Esophagus muscularis mucosa (tissue), 4 donors: ENCODE data around the gene PDZRN3. TPM values are rescaled to one million over a fixed set of nuclear protein-coding genes. Genes with fewer than 3 reads are reported as not detected.

Experiments
- DNase-seq: peaks from one replicate; pipeline ENCODE4 v3.0.0-alpha.2; 2017; ENCODE audit errors: extremely low spot score
- H3K27ac ChIP-seq, 4 donors: fragments of 200-600 bp; sonication (generic); replicated peaks in 1 of 4; 1 replicate in 3 of 4; 2 replicates in 1 of 4; pipeline ENCODE4 v1.5.1; 2016 to 2019; ENCODE audit warnings: mild to moderate bottlenecking in 1 of 4
- H3K27me3 ChIP-seq, 4 donors: fragments of 200-600 bp; sonication (generic); one replicate each; pipeline versions ENCODE4 v1.5.1 to v1.6.0; 2016 to 2019
- H3K36me3 ChIP-seq, 4 donors: fragments of 200-600 bp; sonication (generic); one replicate each; pipeline ENCODE4 v1.5.1; 2016 to 2019
- H3K4me1 ChIP-seq, 4 donors: fragments of 200-600 bp; sonication (generic); one replicate each; pipeline ENCODE4 v1.5.1; 2016 to 2019
- H3K4me3 ChIP-seq, 4 donors: fragments of 200-600 bp; sonication (generic); 1 replicate in 2 of 4; 2 replicates in 2 of 4; pipeline ENCODE4 v1.5.1; 2016 to 2019; ENCODE audit warnings: mild to moderate bottlenecking in 4 of 4, moderate library complexity in 1 of 4
- H3K9me3 ChIP-seq, 4 donors: fragments of 200-600 bp; sonication (generic); 1 replicate in 3 of 4; 2 replicates in 1 of 4; pipeline ENCODE4 v1.5.1; 2016 to 2019
- EP300 ChIP-seq: sonication (generic); formaldehyde crosslinking; IDR thresholded peaks from one replicate; pipeline ENCODE4 v1.6.1; 2017; ENCODE audit warnings: antibody characterized with exemption
- POLR2A ChIP-seq: fragments of 450-650 bp; IDR thresholded peaks from one replicate; pipeline ENCODE4 v1.6.1; 2017; ENCODE audit warnings: antibody characterized with exemption, moderate library complexity, mild to moderate bottlenecking, low read depth
- POLR2AphosphoS5 ChIP-seq, 2 donors: sonication (generic); formaldehyde crosslinking; IDR thresholded peaks; one replicate each; pipeline ENCODE4 v1.6.1; 2017; ENCODE audit warnings: antibody characterized with exemption in 2 of 2
- WGBS: methylation state at CpG from one replicate; pipeline ENCODE4 v1.1.5; 2018; 5-methylcytosine and 5-hydroxymethylcytosine counted together
- intact Hi-C: fragments of 100-400 bp; cut with DNase I; formaldehyde crosslinking; loops from one replicate; pipeline ENCODE4 v1.15.1; 2023
- total RNA-seq, 4 donors: library from RNA; depleted of rRNA; stranded (reverse); fragments of >200 nt; gene quantifications; one replicate each; pipeline versions ENCODE4 v1.1.0 to v1.2.1, GENCODE V29; 2016
- TF ChIP-seq, protein P1 (sequence below), 3 experiments: fragments of 200-600 bp in 2 of 3; fragments of 450-650 bp in 1 of 3; sonication (generic) in 2 of 3; IDR thresholded peaks; one replicate each; pipeline ENCODE4 v1.5.1; 2017 to 2019; ENCODE audit warnings: antibody characterized with exemption in 3 of 3, mild to moderate bottlenecking in 2 of 3, moderate library complexity in 1 of 3

Gene PDZRN3
- total RNA-seq, 4 donors from 2014 or later = 149 to 314 (median 220) TPM

DNA sequence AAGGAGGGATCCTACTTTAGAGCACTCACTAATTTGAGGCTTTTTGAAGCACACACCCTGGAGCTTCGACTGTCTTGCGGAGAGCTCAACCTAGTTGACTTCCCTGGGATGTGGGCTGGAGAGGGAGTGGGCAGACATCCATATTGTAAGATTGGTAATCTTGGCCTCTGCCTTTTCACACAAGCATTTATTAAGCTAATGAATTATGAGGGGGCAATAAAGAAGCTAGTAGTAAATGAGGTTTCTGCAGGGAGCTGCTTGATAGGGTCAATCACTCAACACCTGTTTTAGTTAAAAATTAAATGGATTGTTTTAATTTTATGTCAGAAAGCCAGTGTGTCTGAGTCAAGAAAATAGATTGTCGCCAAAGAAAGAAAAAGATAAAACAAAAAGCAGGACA is 76.3 kb downstream of the PDZRN3 start:
- Histone ChIP-seq H3K4me3 (no peak overlapping the region), H3K27ac (peak overlapping the region; percentile 66 to 72 (median 70)), H3K27me3 (no peaks in the 10 kb centered on the region), H3K4me1 (peaks cover 37 to 97% (median 83%) of the 10 kb centered on the region in 4 donors), H3K36me3 (no peaks in the 10 kb centered on the region), H3K9me3 (no peaks in the 10 kb centered on the region)
- intact Hi-C loops = no loop called here
- DNase-seq = no peak
- TF ChIP-seq POLR2AphosphoS5 (IDR thresholded peaks at IDR 0.05) = no peak
- TF ChIP-seq POLR2A = no peak
- no peak for TF ChIP-seq EP300
- TF ChIP-seq, protein P1, sequence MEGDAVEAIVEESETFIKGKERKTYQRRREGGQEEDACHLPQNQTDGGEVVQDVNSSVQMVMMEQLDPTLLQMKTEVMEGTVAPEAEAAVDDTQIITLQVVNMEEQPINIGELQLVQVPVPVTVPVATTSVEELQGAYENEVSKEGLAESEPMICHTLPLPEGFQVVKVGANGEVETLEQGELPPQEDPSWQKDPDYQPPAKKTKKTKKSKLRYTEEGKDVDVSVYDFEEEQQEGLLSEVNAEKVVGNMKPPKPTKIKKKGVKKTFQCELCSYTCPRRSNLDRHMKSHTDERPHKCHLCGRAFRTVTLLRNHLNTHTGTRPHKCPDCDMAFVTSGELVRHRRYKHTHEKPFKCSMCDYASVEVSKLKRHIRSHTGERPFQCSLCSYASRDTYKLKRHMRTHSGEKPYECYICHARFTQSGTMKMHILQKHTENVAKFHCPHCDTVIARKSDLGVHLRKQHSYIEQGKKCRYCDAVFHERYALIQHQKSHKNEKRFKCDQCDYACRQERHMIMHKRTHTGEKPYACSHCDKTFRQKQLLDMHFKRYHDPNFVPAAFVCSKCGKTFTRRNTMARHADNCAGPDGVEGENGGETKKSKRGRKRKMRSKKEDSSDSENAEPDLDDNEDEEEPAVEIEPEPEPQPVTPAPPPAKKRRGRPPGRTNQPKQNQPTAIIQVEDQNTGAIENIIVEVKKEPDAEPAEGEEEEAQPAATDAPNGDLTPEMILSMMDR (IDR thresholded peaks at IDR 0.05) = no peak
- 70% methylated on average over 3 of the region's 3 CpGs for WGBS

DNA sequence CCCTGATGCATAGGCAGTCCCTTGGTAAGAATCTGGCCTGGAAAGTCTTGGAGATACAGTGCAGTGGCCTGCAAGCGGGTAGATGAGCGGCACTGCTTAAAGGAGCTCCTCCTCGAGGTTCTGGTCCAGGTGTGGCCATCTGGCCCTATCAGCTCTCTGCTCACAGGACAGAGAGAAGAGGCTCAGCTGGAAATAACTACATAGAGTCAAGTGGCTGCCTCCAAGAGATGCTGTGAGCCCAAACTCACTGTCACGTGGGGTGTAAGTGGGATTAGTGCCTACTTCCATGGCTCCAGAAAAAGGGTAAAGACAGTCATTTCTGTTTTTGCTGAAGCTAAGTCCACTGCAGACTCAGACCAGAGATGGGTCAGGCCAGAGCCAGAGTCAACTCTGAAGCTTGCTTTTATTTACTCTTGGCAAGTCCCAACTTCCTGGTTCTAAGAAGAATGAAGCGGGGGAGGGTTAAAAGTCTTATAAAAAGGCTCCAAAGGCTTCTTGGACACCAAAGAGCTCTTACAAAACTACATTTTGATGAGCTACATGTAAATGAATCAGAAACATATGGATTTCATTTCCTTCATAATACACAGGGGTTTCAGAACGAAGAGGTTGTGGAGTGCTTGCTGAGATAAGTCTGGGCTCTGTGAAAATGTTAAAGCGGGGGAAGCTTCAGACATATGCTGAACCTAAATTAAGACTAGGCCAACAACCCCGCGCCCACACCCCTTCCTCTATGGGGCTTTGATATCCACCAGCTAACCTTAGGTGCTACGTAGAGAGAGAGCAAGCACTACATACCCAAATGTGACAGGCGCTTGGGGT is 77.1 kb downstream of the PDZRN3 start:
- H3K4me3 ChIP-seq = no peak overlapping the region
- DNase-seq = no peak
- intact Hi-C loops = no loop called here
- no peaks in the 10 kb centered on the region for H3K36me3 ChIP-seq
- H3K4me1 ChIP-seq = peaks cover 44 to 98% (median 89%) of the 10 kb centered on the region in 4 donors
- 65% methylated on average over 11 of the region's 11 CpGs for WGBS
- peak overlapping the region; percentile 66 to 72 (median 70) for H3K27ac ChIP-seq
- no peaks in the 10 kb centered on the region for H3K9me3 ChIP-seq
- no peak for TF ChIP-seq POLR2A
- TF ChIP-seq, protein P1 (IDR thresholded peaks at IDR 0.05) = no peak
- no peak for TF ChIP-seq EP300
- H3K27me3 ChIP-seq = no peaks in the 10 kb centered on the region

DNA sequence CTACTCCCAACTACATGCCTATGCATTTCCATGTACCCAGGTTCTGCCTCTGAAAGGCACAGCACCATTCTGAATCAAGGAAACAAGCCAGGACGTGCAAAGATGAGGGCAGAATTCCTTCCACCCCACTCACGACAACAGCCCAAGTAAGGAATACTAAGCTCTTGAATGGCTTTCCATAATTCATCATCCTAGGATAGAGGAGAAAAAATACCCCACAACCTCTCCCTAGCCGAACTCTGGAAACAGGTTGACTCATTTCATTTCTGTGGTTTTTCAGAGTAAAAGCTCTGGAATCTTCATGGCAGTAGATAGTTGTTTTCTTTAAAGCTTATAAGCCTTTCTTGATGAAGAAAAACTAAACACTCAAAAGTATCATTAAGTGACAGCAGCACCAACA is 77.8 kb downstream of the PDZRN3 start:
- TF ChIP-seq POLR2A = no peak
- TF ChIP-seq POLR2AphosphoS5 (IDR thresholded peaks at IDR 0.05) = peak in 1 of 2 donors; percentile 5
- no peaks in the 10 kb centered on the region for H3K9me3 ChIP-seq
- no peak overlapping the region for H3K4me3 ChIP-seq
- no peaks in the 10 kb centered on the region for H3K27me3 ChIP-seq
- DNase-seq = no peak
- peaks cover 49 to 98% (median 89%) of the 10 kb centered on the region in 4 donors for H3K4me1 ChIP-seq
- WGBS = 33% methylated on average over 3 of the region's 3 CpGs
- no peaks in the 10 kb centered on the region for H3K36me3 ChIP-seq
- intact Hi-C loops = no loop called here
- peak overlapping the region; percentile 66 to 72 (median 70) for H3K27ac ChIP-seq

- 61% methylated on average over 3 of the region's 3 CpGs for WGBS
- no peaks in the 10 kb centered on the region for H3K9me3 ChIP-seq
- peak overlapping the region; percentile 49 to 71 (median 64) for H3K27ac ChIP-seq
- no peaks in the 10 kb centered on the region for H3K27me3 ChIP-seq
- no peak overlapping the region for H3K4me3 ChIP-seq
- TF ChIP-seq POLR2AphosphoS5 (IDR thresholded peaks at IDR 0.05) (no peak), POLR2A (no peak), EP300 (no peak)
- TF ChIP-seq, protein P1 (IDR thresholded peaks at IDR 0.05) = no peak
- no peaks in the 10 kb centered on the region for H3K36me3 ChIP-seq
- H3K4me1 ChIP-seq = peaks cover 47 to 90% (median 81%) of the 10 kb centered on the region in 4 donors
- intact Hi-C loops = no loop called here
- DNase-seq = no peak
These were observed 81.3 kb downstream of the PDZRN3 start for GRCh38 chr3:73543412-73543811.

DNA sequence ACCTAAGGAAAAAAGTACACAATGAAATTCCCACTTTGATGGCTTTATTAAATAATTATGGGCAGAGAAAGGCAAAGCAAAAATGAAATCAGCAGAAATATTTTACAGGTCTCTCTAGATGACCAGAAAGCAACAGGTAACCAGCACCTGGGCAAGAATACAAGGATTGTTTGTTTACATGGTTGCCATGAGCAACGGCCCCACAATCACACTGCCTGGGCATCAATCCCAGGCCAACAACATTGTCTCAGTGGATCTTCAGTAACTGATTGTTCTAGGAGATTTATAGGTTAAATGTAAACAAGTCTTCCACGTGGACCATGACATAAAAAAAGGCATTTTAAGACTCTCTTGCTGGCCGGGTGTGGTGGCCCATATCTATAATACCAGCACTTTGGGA is 82.6 kb downstream of the PDZRN3 start:
- no peak for TF ChIP-seq POLR2AphosphoS5 (IDR thresholded peaks at IDR 0.05)
- TF ChIP-seq, protein P1 (IDR thresholded peaks at IDR 0.05) = no peak
- TF ChIP-seq EP300 = no peak
- no peak for TF ChIP-seq POLR2A
- 32% methylated on average over 3 of the region's 3 CpGs for WGBS
- Histone ChIP-seq H3K9me3 (no peaks in the 10 kb centered on the region), H3K4me1 (peaks cover 40 to 90% (median 81%) of the 10 kb centered on the region in 4 donors), H3K4me3 (no peak overlapping the region), H3K27me3 (no peaks in the 10 kb centered on the region), H3K36me3 (no peaks in the 10 kb centered on the region), H3K27ac (peak overlapping the region; percentile 49 to 71 (median 64))
- DNase-seq = no peak
- intact Hi-C loops = no loop called here
